HG02943 (cell line): Measurements from ENCODE around the gene TRAPPC5.

ENCODE experiments used
- ATAC-seq: cut with Tn5 transposase; IDR thresholded peaks from one replicate; pipeline ENCODE4 v1.9.1; 2021; ENCODE audit warnings: mild to moderate bottlenecking, low read depth, moderate library complexity; ENCODE audit not compliant: unreplicated experiment

Gene TRAPPC5

GRCh38 chr19:7729831-7730285 is 49.2 kb downstream of the TRAPPC5 start:
- ATAC-seq = no peak

GRCh38 chr19:7730286-7731217 is 49.9 kb downstream of the TRAPPC5 start:
- no peak for ATAC-seq

DNA sequence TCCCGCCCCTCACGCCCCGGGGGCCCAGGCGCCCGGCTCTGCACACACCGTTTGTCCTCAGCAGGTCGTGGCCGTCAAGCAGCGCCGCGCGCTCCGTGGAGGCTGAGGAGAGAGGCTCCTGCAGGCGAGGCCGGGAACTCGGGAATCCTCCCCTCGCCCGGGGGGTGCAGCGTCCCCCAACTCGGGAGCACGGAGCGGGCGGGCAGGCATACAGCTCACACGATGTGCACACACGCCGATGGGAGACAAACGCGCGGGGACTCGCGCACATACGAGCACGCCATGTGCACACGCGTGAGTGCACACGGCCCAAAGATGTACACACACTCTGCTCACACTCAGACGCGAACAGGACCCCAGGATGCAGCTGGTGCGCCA is 50.6 kb downstream of the TRAPPC5 start:
- ATAC-seq = no peak

GRCh38 chr19:7731615-7732014 is 51.0 kb downstream of the TRAPPC5 start:
- ATAC-seq = no peak

DNA sequence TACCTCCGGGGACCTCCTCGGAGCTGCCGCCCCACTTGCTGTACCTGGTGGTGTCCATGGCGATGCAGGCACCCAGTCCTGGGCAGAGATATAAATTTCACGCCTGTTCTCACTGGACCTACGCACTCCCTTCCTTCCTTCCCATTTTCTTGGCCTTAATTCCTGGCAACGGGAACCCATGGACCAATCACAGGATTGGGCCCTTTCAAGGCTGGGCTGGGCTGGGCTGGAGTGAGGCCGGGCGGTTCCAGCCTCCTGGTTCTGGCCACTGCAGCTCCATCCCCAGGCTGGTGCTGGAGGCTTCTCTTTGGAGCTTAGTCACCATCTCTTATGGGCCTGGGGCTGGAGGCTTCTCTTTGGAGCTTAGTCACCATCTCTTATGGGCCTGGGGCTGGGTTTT is 51.4 kb downstream of the TRAPPC5 start, which contains the start of gene CLEC4G:
CLEC4G (minus strand) TSS at position 66 of the 400 bp plus-strand sequence; CDS start at position 58, 8 bp downstream.
- ATAC-seq = no peak

DNA sequence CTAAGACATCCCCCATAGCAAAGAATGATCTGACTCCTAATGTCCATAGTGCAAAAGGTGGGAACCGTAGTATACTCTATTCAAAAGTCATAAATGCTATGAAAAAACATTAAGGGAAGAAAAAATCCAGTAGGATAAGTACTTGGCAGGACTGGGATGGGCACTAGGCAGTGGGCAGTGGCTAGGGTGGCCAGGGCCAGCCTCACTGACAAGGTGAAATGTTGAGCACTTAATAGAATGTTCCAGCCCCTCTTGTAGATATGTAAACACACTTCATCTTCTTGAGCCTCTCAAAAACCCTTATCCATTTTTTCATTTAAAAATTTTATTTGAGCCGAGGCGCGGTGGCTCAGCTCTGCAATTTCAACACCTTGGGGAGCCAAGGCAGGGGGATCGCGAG is 52.7 kb downstream of the TRAPPC5 start:
- no peak for ATAC-seq

GRCh38 chr19:7734220-7735203 is 53.9 kb downstream of the TRAPPC5 start:
- no peak for ATAC-seq

DNA sequence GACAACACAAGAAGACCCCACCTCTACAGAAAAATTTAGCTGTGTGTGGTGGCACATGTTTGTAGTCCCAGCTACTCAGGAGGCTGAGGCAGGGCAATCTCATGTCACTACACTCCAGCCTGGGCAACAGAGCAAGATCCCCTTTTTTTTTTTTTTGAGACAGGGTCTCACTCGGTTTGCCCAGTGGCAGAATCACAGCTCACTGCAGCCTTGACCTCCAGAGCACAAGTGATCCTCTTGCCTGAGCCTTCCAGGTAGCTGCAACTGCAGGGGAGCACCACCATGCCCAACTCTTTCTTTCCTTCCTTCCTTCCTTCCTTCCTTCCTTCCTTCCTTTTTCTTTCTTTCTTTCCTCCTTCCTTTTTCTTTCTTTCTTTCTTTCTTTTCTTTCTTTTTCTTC is 55.5 kb downstream of the TRAPPC5 start:
- ATAC-seq = no peak

DNA sequence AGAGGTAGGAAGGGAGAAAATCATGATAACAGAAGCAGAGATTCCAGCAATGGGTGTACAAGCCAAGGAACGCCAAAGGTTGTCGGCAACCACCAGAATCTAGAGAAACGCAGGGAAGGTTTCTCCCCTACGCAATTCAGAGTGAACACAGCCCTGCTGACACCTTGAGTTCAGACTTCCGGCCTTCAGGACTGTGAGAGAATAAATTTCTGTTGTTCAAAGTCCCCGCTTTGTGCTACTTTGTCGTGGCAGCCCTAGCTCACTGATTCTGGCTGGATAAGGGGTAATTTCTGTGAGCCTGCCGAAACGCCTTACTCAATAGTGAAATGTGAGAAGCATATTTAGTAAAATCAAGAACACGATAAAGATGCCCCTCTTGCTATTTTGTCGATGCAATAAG is 56.6 kb downstream of the TRAPPC5 start:
- no peak for ATAC-seq
